ENCODE data around the gene CTNND1. TPM values are rescaled to one million over a fixed set of nuclear protein-coding genes. Genes with fewer than 3 reads are reported as not detected.

CTNND1 gene
- total and polyA plus RNA-seq, 2 of the 4 experiments (the other 2 are of a cell fraction), result 88.5 to 229 TPM

DNA sequence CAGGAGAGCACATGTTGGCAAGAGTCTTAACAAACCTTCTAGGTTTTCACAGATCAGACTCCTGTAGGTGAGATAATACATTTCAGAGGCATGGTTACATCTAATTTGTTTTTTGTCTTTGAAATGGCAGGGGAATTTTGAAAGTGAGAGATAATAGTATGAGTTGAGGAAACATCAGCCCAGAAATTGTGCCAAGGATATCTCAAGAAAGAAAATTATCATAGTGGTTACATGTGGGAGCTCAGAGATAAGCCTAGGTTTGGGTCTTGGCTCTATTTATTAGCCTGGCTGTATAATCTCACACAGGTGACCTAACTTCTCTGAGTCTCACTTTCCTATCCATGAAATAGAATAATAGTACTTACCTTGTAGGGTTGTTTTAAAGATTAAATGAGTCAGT is 10.4 kb upstream of the CTNND1 start:
- H2BK5ac ChIP-seq (ENCODE audit: low read depth, low read length, poor library complexity, severe bottlenecking), result no peak overlapping the region
- H3K14ac ChIP-seq (replicated peaks; ENCODE audit: low read depth, low read length), result no peak overlapping the region
- BruUV-seq (replicated peaks), result no TSS peak
- H3K36me3 ChIP-seq (ENCODE audit: control insufficient read depth, insufficient read depth, low read length), result peaks cover 2% of the 10 kb centered on the region
- no peak overlapping the region for H4K91ac ChIP-seq (ENCODE audit: insufficient read depth, low read depth, low read length)
- no peak overlapping the region for H3K4ac ChIP-seq (ENCODE audit: low read depth, low read length)
- no peak overlapping the region for H3K9ac ChIP-seq (ENCODE audit: low read depth, low read length)
- H2AK5ac ChIP-seq (ENCODE audit: low read depth, low read length), result no peak overlapping the region
- no peak overlapping the region for H3K56ac ChIP-seq (ENCODE audit: extremely low read depth, insufficient read depth, low read length)
- H3K4me2 ChIP-seq (ENCODE audit: low read depth, low read length), result no peak overlapping the region
- in situ Hi-C loops (cut with MboI; ENCODE audit: low sequenced_read_pairs) (no loop called here), dilution Hi-C loops (cut with HindIII; ENCODE audit: low sequenced_read_pairs, unreplicated experiment) (no loop called here), intact Hi-C loops (cut with micrococcal nuclease) (no loop called here)
- no peak overlapping the region for H2BK15ac ChIP-seq (ENCODE audit: low read depth, low read length)
- no peak overlapping the region for H3K4me3 ChIP-seq (ENCODE audit: insufficient read depth, low read depth, low read length)
- DNase-seq (no peak), ATAC-seq (ENCODE audit: low read depth) (no peak)
- H2BK120ac ChIP-seq (ENCODE audit: low read depth, low read length), result no peak overlapping the region
- no peak overlapping the region for H2AK9ac ChIP-seq (replicated peaks; ENCODE audit: low read depth, low read length, poor library complexity)
- no peaks in the 10 kb centered on the region; a peak in 1 of 4 replicates for H3K79me1 ChIP-seq (ENCODE audit: low read depth in 1 of 2, low read length in 2 of 2)
- H3K27me3 ChIP-seq (ENCODE audit: control insufficient read depth, insufficient read depth, low read length), result no peaks in the 10 kb centered on the region
- H4K20me1 ChIP-seq (ENCODE audit: insufficient read depth, low read length), result no peaks in the 10 kb centered on the region
- no peak overlapping the region for H2BK20ac ChIP-seq (ENCODE audit: low read depth, low read length)
- POLR2A ChIA-PET (ENCODE audit: unreplicated experiment), result interaction anchor here (1.0 kb wide), 1 partner anchor 10 kb away, joined by 3 read pairs; the partner anchor contains the start of gene CTNND1
- no peak overlapping the region for H3K23ac ChIP-seq (ENCODE audit: low read depth, low read length)
- no peak overlapping the region for H4K5ac ChIP-seq (ENCODE audit: low read depth, low read length)
- H3K27ac ChIP-seq (ENCODE audit: insufficient read depth, low read length), result no peak overlapping the region
- H3K4me1 ChIP-seq (ENCODE audit: control insufficient read depth, insufficient read depth, low read length), result no peaks in the 10 kb centered on the region
- no peak overlapping the region for H4K8ac ChIP-seq (ENCODE audit: low read depth in 2 of 2, low read length in 2 of 2)
- H3K9me3 ChIP-seq (ENCODE audit: control insufficient read depth, insufficient read depth, low read length), result no peaks in the 10 kb centered on the region
- TF ChIP-seq MAFK (IDR thresholded peaks at IDR 0.05; ENCODE audit: low read depth, low read length), result no peak
- no peak for TF ChIP-seq MAZ (IDR thresholded peaks at IDR 0.05; ENCODE audit: borderline replicate concordance, low read depth, low read length)
- TF ChIP-seq FOS (IDR thresholded peaks at IDR 0.05; ENCODE audit: low read depth, low read length), result no peak
- TF ChIP-seq, protein P1, sequence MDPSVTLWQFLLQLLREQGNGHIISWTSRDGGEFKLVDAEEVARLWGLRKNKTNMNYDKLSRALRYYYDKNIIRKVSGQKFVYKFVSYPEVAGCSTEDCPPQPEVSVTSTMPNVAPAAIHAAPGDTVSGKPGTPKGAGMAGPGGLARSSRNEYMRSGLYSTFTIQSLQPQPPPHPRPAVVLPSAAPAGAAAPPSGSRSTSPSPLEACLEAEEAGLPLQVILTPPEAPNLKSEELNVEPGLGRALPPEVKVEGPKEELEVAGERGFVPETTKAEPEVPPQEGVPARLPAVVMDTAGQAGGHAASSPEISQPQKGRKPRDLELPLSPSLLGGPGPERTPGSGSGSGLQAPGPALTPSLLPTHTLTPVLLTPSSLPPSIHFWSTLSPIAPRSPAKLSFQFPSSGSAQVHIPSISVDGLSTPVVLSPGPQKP (IDR thresholded peaks at IDR 0.05; ENCODE audit: borderline replicate concordance, low read depth, low read length), result no peak
- no peak for TF ChIP-seq POLR2A (IDR thresholded peaks at IDR 0.05; ENCODE audit: low read depth, low read length)
- no peak for TF ChIP-seq CEBPB (IDR thresholded peaks at IDR 0.05; ENCODE audit: low read depth, low read length)
- TF ChIP-seq, protein P2, sequence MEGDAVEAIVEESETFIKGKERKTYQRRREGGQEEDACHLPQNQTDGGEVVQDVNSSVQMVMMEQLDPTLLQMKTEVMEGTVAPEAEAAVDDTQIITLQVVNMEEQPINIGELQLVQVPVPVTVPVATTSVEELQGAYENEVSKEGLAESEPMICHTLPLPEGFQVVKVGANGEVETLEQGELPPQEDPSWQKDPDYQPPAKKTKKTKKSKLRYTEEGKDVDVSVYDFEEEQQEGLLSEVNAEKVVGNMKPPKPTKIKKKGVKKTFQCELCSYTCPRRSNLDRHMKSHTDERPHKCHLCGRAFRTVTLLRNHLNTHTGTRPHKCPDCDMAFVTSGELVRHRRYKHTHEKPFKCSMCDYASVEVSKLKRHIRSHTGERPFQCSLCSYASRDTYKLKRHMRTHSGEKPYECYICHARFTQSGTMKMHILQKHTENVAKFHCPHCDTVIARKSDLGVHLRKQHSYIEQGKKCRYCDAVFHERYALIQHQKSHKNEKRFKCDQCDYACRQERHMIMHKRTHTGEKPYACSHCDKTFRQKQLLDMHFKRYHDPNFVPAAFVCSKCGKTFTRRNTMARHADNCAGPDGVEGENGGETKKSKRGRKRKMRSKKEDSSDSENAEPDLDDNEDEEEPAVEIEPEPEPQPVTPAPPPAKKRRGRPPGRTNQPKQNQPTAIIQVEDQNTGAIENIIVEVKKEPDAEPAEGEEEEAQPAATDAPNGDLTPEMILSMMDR (conservative IDR thresholded peaks at IDR 0.05; ENCODE audit: low read depth, low read length), result no peak
- no peak for TF ChIP-seq SMC3 (IDR thresholded peaks at IDR 0.05; ENCODE audit: low read depth, low read length)
- no peak for TF ChIP-seq CHD1 (IDR thresholded peaks at IDR 0.05; ENCODE audit: low read depth, low read length)
- no peak for TF ChIP-seq MXI1 (IDR thresholded peaks at IDR 0.05; ENCODE audit: borderline replicate concordance, low read depth, low read length)
- TF ChIP-seq, protein P3, sequence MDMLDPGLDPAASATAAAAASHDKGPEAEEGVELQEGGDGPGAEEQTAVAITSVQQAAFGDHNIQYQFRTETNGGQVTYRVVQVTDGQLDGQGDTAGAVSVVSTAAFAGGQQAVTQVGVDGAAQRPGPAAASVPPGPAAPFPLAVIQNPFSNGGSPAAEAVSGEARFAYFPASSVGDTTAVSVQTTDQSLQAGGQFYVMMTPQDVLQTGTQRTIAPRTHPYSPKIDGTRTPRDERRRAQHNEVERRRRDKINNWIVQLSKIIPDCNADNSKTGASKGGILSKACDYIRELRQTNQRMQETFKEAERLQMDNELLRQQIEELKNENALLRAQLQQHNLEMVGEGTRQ (IDR thresholded peaks at IDR 0.05; ENCODE audit: low read depth, low read length), result no peak
- TF ChIP-seq RCOR1 (IDR thresholded peaks at IDR 0.05; ENCODE audit: insufficient replicate concordance, low read length), result no peak
- TF ChIP-seq NFE2L2 (IDR thresholded peaks at IDR 0.05; ENCODE audit: low read depth, low read length), result no peak
- no peak for TF ChIP-seq RFX5 (IDR thresholded peaks at IDR 0.05; ENCODE audit: low read depth, low read length)
- TF ChIP-seq BHLHE40 (IDR thresholded peaks at IDR 0.05; ENCODE audit: low read depth, low read length), result no peak
- TF ChIP-seq RAD21 (IDR thresholded peaks at IDR 0.05; ENCODE audit: low read length), result no peak
- no peak overlapping the region for H3K18ac ChIP-seq (ENCODE audit: low read depth, low read length)
- H3K9me1 ChIP-seq (ENCODE audit: insufficient read depth, low read length), result no peaks in the 10 kb centered on the region
- CTCF ChIA-PET, result interaction anchor here (0.6 to 1.0 kb wide), 3 partner anchors 11 to 763 kb away, joined by 3 to 4 read pairs (median 4); partner anchors contain the start of gene CTNND1
- no peak overlapping the region for H2AFZ ChIP-seq (replicated peaks; ENCODE audit: low read length, poor library complexity)

Measured in IMR-90 (cell line).